ENCODE measurements around the gene ITGB1.
"Not testable (repeated sequence)": the region's sequence is repeated elsewhere in the genome, so short reads cannot be mapped to it uniquely, and the experiment has no call there.

The ITGB1 gene

GRCh38 chr10:32958085-32959005 lies at the start of gene ITGB1:
Gene ITGB1, minus strand, starts transcription at chr10:32958230. Its CDS starts 22,672 bp downstream, at chr10:32935558.
- DNase-seq: peak; percentile 90

- DNase-seq: no peak
Measured at GRCh38 chr10:33006342-33006887, 48.4 kb upstream of the ITGB1 start.

GRCh38 chr10:33005322-33006301 lies 47.6 kb upstream of the ITGB1 start:
- peak; percentile 86 for DNase-seq

DNA sequence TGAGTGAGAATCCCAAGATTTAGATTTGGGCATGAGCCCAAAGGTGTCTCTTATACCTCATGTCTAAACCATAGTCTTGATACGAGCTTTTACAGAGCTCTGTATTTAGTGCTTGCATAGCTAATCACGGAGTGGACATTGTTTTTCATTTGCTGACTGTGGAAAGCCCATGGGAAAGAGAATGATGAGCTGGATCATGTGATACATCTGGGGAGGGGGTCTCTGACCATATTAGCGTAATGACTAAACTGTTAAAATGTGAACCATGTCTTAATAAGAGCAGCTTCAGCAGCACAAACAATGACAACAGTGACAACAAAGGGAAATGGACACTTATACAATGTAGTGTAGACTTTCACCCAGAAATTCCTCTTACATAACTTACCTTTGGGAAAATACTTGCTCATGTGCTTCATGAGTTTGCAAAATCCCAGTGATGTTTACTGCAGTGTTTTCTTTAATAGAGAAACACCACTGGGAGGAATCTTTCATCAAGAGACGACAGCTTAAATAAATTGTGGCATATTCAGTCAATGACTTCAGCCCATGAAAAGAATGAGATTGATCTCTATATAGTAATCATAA lies 44.0 kb upstream of the ITGB1 start:
- no peak for DNase-seq

DNA sequence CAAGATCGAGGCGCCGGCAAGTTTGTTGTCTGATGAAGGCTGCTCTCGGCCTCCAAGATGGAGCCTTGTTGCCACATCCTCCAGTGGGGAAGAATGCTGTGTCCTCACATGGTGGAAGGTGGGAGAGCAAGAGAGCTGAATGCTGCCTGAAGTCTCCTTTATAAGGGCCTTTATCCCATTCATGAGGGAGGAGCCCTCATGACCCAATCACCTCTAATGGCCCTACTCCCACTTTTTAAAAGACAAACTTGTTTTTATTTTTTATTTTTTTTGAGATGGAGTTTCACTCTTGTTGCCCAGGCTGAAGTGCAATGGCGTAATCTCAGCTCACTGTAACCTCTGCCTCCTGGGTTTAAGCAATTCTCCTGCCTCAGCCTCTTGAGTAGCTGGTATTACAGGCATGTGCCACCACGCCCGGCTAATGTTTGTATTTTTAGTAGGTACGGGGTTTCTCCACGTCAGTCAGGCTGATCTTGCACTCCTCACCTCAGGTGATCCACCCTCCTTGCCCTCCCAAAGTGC lies 40.1 kb upstream of the ITGB1 start:
- DNase-seq: not testable (repeated sequence)

DNA sequence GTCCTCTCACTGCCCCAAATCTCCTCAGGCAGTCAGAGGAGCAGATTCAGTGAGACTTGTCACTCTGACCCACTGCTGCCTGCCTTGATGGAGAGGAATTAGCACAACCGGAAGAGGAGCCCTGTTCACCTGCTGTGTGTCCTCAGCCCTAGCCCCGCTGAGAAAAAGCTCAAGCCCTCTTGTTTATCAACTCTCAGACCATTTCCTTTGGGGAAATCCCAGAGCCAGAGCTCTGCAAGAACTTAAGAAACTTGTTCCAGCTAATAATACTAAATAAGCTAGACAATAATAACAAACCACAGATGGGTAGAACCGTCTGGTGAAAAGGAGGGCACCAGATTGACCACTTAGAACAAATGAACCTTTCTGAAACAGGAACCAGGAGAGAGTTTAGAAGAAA lies 37.7 kb upstream of the ITGB1 start:
- no peak for DNase-seq

DNA sequence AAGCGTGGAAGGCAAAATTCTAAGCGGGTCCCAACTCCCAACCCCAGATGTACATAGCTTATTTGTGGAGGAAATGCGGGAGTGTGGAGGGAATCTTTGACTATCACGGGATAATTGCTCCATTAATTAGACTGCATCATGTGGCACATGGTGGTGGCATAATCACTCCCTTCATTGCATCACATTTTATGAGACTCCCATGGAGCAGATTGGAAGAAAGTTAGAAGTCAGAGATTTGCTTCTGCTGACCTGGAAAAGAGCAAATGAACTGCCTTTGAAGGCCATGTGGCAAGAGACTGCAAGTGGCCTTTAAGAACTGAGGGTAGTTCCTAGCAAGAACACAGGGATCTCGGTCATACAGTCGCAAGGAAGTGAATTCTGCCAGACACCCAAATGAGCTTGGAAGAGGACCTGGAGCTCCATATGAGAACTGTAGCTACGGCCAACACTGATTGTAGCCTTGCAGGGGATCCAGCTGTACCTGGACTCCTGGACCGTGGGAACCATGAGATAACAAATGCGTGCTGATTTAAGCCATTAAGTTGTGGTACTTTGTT lies 37.1 kb upstream of the ITGB1 start:
- no peak for DNase-seq

DNA sequence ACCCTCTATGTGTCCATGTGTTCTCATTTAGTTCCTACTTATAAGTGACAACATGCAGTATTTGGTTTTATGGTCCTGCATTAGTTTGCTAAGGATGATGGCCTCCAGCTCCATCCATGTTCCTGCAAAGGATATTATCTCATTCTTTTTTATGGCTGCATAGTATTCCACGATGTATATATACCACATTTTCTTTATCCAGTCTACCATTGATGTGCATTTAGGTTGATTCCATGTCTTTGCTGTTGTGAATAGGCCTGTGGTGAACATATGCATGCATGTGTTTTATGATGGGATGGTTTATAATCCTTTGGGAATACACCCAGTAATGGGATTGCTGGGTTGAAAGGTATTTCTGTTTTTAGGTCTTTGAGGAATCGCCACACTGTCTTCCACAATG lies 36.6 kb upstream of the ITGB1 start:
- not testable (repeated sequence) for DNase-seq

DNA sequence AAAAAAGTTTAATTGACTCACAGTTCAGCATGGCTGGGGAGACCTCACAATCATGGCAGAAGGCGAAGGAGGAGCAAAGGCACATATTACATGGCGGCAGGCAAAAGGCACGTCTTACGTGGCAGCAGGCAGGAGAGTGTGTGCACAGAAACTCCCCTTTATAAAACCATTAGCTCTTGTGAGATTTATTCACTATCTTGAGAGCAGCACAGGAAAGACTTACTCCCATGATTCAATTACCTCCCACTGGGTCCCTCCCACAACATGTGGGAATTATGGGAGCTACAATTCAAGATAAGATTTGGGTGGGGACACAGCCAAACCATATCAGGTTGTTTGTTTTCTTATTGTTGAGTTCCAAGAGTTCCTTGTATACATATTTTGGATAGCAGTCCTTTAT lies 34.3 kb upstream of the ITGB1 start:
- DNase-seq: not testable (repeated sequence)

GRCh38 chr10:32990811-32991210 lies 32.8 kb upstream of the ITGB1 start:
- no peak for DNase-seq

DNA sequence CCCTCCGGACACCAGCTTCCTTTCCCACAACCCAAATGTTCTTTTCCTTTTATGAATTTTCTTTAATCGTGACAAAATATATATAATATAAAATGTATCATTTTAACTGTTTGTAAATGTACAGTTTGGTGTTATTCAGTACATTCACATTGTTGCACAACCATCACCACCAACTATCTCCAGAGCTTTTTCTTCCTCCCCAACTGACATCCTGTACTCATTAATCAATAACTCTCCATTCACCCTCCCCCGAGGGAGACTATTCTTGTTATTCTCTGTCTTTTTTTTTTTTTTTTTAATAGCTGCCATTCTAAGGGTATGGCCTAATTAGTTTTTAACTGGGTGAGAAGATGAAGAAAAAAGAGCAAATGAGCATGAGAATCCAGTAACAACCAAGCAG lies 30.6 kb upstream of the ITGB1 start:
- DNase-seq: no peak

- DNase-seq: no peak
Measured at GRCh38 chr10:32987172-32987571, 29.1 kb upstream of the ITGB1 start.

- no peak for DNase-seq
Measured at GRCh38 chr10:32985775-32986350, 27.8 kb upstream of the ITGB1 start.

GRCh38 chr10:32985341-32985764 lies 27.3 kb upstream of the ITGB1 start:
- no peak for DNase-seq

- no peak for DNase-seq
Measured at GRCh38 chr10:32984003-32984600, 26.1 kb upstream of the ITGB1 start.

GRCh38 chr10:32982911-32983909 lies 25.2 kb upstream of the ITGB1 start:
- DNase-seq: no peak

DNA sequence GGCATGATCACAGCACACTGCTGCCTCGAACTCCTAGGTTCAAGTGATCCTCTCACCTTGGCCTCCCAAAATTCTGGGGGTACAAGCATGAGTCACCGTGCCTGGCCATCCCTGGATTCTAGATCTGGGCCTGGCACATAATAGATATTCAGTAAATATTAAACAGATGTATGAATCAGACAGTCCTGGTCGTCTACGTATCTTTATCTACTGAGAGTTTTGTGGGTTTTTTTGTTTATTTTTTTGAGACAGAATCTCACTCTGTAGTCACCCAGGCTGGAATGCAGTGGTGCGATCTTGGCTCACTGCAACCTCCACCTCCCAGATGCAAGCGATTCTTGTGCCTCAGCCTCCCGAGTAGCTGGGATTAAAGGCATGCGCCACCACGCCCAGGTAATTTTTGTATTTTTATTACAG lies 24.3 kb upstream of the ITGB1 start:
- no peak for DNase-seq

DNA sequence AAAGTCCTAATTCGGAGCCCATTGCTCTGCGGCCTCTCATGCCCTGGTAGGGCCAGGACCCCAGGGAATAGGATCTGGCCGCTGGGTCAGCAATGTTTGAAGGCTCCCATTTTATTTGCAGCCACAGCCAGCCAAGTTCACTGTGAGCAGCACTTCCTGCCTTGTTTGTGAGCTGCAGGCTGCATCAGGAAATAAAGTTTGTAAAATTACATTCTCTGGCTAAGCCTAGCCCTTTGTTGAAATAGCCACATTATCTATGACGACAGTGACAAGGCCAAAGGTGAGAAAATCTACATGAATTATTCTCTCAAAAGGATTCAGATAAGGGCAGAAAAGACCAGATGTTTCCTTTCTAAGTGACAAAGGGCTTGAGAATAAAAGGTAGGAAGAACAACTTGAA lies 23.7 kb upstream of the ITGB1 start:
- no peak for DNase-seq

DNA sequence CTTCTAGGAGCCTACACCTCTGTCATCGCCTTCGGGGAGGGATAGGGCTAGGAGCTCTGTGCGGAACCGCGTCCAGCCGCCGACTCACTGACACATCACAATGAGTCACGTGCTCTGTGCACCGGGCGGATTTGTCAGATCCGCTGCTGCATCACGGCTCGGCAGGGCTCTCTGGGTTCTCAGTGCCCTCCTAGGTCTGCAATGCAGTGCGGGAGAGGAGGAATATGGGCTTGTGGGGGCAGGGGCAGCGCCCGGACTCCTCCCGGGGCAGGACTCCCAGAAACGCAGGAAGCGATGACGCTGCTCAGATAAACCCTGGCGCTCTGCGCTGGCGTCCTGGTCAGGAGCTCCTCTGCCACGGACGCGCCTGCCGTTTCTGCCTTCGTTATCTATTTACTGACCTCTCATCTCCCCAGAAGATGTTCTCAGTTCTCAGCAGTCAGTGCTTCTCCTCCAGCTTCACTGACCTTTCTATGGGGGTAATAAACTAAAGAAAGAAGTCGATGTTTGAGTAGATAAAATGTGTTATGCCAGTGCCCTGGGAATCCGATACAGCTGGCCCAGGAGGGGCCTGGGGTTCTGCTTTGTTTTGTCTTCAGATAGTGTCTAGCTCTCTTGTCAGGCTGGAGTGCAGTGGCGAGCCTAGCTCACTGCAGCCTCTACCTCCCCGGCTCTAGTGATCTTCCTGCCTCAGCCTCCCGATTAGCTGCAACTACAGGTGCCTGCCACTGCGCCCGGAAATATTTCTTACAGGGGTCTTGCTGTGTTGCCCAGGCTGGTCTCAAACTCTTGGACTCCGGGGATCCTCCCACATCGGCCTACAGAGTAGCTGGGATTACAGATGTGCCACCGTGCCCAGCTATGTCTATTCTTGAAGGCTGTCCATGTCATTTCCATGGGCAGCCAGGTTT lies 22.8 kb upstream of the ITGB1 start:
- peak; percentile 6 for DNase-seq
